Activated CD4-positive, alpha-beta T cell treated with anti-CD3 and anti-CD28 coated beads, Interleukin-2, amount 50 U/mL, for 48 hours (primary cell): Measurements from ENCODE around the gene PPP1CB.

ENCODE experiments used
- DNase-seq, 2 experiments: peaks; one replicate each; pipeline ENCODE4 v3.0.0-alpha.2; 2020

Gene PPP1CB

GRCh38 chr2:28745876-28746275 lies 5.8 kb upstream of the PPP1CB start:
- DNase-seq, result no peak

GRCh38 chr2:28746429-28747111 lies 5.1 kb upstream of the PPP1CB start:
- DNase-seq, result no peak

- DNase-seq, result no peak
These were observed 3.9 kb upstream of the PPP1CB start for GRCh38 chr2:28747714-28748113.

GRCh38 chr2:28748176-28748575 lies 3.5 kb upstream of the PPP1CB start:
- no peak for DNase-seq

- no peak for DNase-seq
These were observed 2.7 kb upstream of the PPP1CB start for GRCh38 chr2:28748941-28749340.

- DNase-seq, result no peak
These were observed 2.1 kb upstream of the PPP1CB start for GRCh38 chr2:28749526-28749925.

- peak; percentile 23 to 39 for DNase-seq
These were observed 1.0 kb upstream of the PPP1CB start for GRCh38 chr2:28750316-28751251.

- peak; percentile 36 to 45 for DNase-seq
These were observed 463 bp downstream of the PPP1CB start for GRCh38 chr2:28751956-28752630.

GRCh38 chr2:28752631-28753376 lies 1.2 kb downstream of the PPP1CB start:
- DNase-seq, result no peak

- no peak for DNase-seq
These were observed 2.7 kb downstream of the PPP1CB start for GRCh38 chr2:28754321-28754720.

- no peak for DNase-seq
These were observed 3.8 kb downstream of the PPP1CB start for GRCh38 chr2:28755421-28755820.

- DNase-seq, result no peak
These were observed 6.8 kb downstream of the PPP1CB start for GRCh38 chr2:28758459-28758858.

- no peak for DNase-seq
These were observed 9.8 kb downstream of the PPP1CB start for GRCh38 chr2:28761420-28761819.

GRCh38 chr2:28764909-28765711 lies 13.5 kb downstream of the PPP1CB start:
- no peak for DNase-seq

- no peak for DNase-seq
These were observed 14.4 kb downstream of the PPP1CB start for GRCh38 chr2:28766070-28766469.

- DNase-seq, result no peak
These were observed 15.7 kb downstream of the PPP1CB start for GRCh38 chr2:28767337-28767736.

- DNase-seq, result no peak
These were observed 16.8 kb downstream of the PPP1CB start for GRCh38 chr2:28768422-28768821.

GRCh38 chr2:28768952-28769351 lies 17.3 kb downstream of the PPP1CB start:
- no peak for DNase-seq

- DNase-seq, result no peak
These were observed 20.7 kb downstream of the PPP1CB start for GRCh38 chr2:28772351-28772750.

- no peak for DNase-seq
These were observed 24.8 kb downstream of the PPP1CB start for GRCh38 chr2:28776471-28776870.

GRCh38 chr2:28778392-28778791 lies 26.8 kb downstream of the PPP1CB start:
- DNase-seq, result no peak

- DNase-seq, result no peak
These were observed 27.4 kb downstream of the PPP1CB start for GRCh38 chr2:28779001-28779400.
